HepG2 (cell line): Measurements from ENCODE around the gene NPAS2. TPM values are rescaled to one million over a fixed set of nuclear protein-coding genes. Genes with fewer than 3 reads are reported as not detected.

Source experiments
- ARHGAP35 ChIP-seq: sonication (generic); formaldehyde crosslinking; IDR thresholded peaks from 2 replicates; pipeline ENCODE4 v1.9.0; 2022; ENCODE audit warnings: mild to moderate bottlenecking, inconsistent platforms, moderate library complexity, missing genetic modification reagents, borderline replicate concordance
- ARID3A ChIP-seq: IDR thresholded peaks from 2 replicates; pipeline ENCODE4 v1.6.1; 2012; ENCODE audit warnings: low read depth, low read length, improper control_type of control experiment
- CHD4 ChIP-seq: fragments of 200-600 bp; sonication (generic); IDR thresholded peaks from 2 replicates; pipeline ENCODE4 v1.7.0; 2017; ENCODE audit warnings: mild to moderate bottlenecking, low read length, borderline replicate concordance
- FOSL1 ChIP-seq: sonication (generic); formaldehyde crosslinking; IDR thresholded peaks from 2 replicates; pipeline ENCODE4 v1.9.0; 2021; ENCODE audit warnings: missing genetic modification reagents, borderline replicate concordance
- SP140L ChIP-seq: sonication (generic); formaldehyde crosslinking; IDR thresholded peaks from 2 replicates; pipeline ENCODE4 v1.4.0; 2020; ENCODE audit warnings: missing genetic modification reagents, borderline replicate concordance
- YEATS2 ChIP-seq: sonication (generic); formaldehyde crosslinking; IDR thresholded peaks from 2 replicates; pipeline ENCODE4 v1.4.0; 2020; ENCODE audit warnings: missing genetic modification reagents, borderline replicate concordance
- polyA plus RNA-seq, 8 experiments: library from polyadenylated mRNA; depleted of rRNA in 3 of 8; stranded (reverse) in 7 of 8; unstranded in 1 of 8; fragments of >200 nt; fragmentation: Illumina TruSeq in 4 of 8; extraction: Trizol in 4 of 8; gene quantifications; 2 replicates each; pipeline versions ENCODE4 v1.2.1 to v1.2.3, GENCODE V29; 2011 to 2016; ENCODE audit warnings: low read depth in 4 of 8, missing spikeins in 1 of 8, mixed read lengths in 1 of 8; ENCODE audit not compliant: insufficient read depth in 1 of 8
- total RNA-seq, 5 experiments: library from RNA; depleted of rRNA; stranded (reverse); fragments of >200 nt; fragmentation: Illumina TruSeq; extraction: Trizol; gene quantifications; 2 replicates each; pipeline ENCODE4 v1.2.3, GENCODE V29; 2016; ENCODE audit warnings: low read depth in 1 of 5
- TF ChIP-seq, protein P1 (sequence below): sonication (generic); formaldehyde crosslinking; conservative IDR thresholded peaks from 2 replicates; pipeline ENCODE4 v1.4.0; 2020; ENCODE audit warnings: missing genetic modification reagents

The NPAS2 gene
- total and polyA plus RNA-seq, 2 of the 13 experiments (the other 11 are each of a cell fraction or from before 2014, with no cell fraction given) = 14.8 to 37.5 TPM

GRCh38 chr2:101045330-101045729, 225.4 kb downstream of the NPAS2 start (continued):
- TF ChIP-seq, protein P1, sequence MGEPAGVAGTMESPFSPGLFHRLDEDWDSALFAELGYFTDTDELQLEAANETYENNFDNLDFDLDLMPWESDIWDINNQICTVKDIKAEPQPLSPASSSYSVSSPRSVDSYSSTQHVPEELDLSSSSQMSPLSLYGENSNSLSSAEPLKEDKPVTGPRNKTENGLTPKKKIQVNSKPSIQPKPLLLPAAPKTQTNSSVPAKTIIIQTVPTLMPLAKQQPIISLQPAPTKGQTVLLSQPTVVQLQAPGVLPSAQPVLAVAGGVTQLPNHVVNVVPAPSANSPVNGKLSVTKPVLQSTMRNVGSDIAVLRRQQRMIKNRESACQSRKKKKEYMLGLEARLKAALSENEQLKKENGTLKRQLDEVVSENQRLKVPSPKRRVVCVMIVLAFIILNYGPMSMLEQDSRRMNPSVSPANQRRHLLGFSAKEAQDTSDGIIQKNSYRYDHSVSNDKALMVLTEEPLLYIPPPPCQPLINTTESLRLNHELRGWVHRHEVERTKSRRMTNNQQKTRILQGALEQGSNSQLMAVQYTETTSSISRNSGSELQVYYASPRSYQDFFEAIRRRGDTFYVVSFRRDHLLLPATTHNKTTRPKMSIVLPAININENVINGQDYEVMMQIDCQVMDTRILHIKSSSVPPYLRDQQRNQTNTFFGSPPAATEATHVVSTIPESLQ (CRISPR knock-in tag) = no peak
- TF ChIP-seq ARID3A = no peak
- TF ChIP-seq FOSL1 (CRISPR knock-in tag) = no peak
- TF ChIP-seq SP140L = no peak
- no peak for TF ChIP-seq YEATS2 (CRISPR knock-in tag)
- no peak for TF ChIP-seq CHD4
- TF ChIP-seq ARHGAP35 (CRISPR knock-in tag) = no peak

Other genes with a start within 250 kb of the NPAS2 start
- gene RPL31, start 182.2 kb downstream of the NPAS2 start, total RNA-seq (2016; rRNA removed; fragmentation: Illumina TruSeq; extraction: Trizol) = 3,331 and 4,246 TPM in 2 replicates
- gene RPL31, start 182.2 kb downstream of the NPAS2 start, polyA plus RNA-seq (2011; rRNA removed) = 3,582 and 3,614 TPM in 2 replicates